H1 (cell line): Measurements from ENCODE around the gene CRABP1. TPM values are rescaled to one million over a fixed set of nuclear protein-coding genes. Genes with fewer than 3 reads are reported as not detected.

ENCODE experiments used
- EZH2 ChIP-seq: fragments of 200-600 bp; sonication (generic); IDR thresholded peaks from 2 replicates; pipeline ENCODE4 v1.7.1; 2012; ENCODE audit warnings: low read depth, mild to moderate bottlenecking, moderate library complexity, low read length, inconsistent platforms; ENCODE audit not compliant: severe bottlenecking
- HDAC2 ChIP-seq, 2 experiments: fragments of 300-600 bp in 1 of 2; sonication (generic) in 1 of 2; IDR thresholded peaks; 2 replicates each; pipeline ENCODE4 v1.6.1; 2011 to 2012; ENCODE audit warnings: low read depth in 2 of 2, low read length in 2 of 2, mild to moderate bottlenecking in 2 of 2, moderate library complexity in 2 of 2, borderline replicate concordance in 1 of 2, inconsistent platforms in 1 of 2
- SIRT6 ChIP-seq: IDR thresholded peaks from one replicate; pipeline ENCODE4 v1.7.1; 2012; ENCODE audit warnings: low read length, inconsistent platforms
- SIX5 ChIP-seq: IDR thresholded peaks from 2 replicates; pipeline ENCODE4 v1.6.1; 2011; ENCODE audit warnings: mild to moderate bottlenecking, low read depth, low read length
- SP4 ChIP-seq: IDR thresholded peaks from 2 replicates; pipeline ENCODE4 v1.6.1; 2012; ENCODE audit warnings: low read length, inconsistent platforms
- polyA plus RNA-seq, 7 experiments: library from polyadenylated mRNA; depleted of rRNA in 3 of 7; stranded (reverse) in 5 of 7; unstranded in 2 of 7; fragments of >200 nt in 5 of 7; fragments of 200-250 nt in 2 of 7; gene quantifications; 1 replicate in 5 of 7; 2 replicates in 1 of 7; 4 replicates in 1 of 7; pipeline versions ENCODE4 v1.2.1 to v1.2.3, GENCODE V29; 2011 to 2013; ENCODE audit warnings: missing spikeins in 2 of 7, mixed read lengths in 2 of 7
- total RNA-seq: library from RNA; stranded (reverse); fragmentation: NEBNext Ultra II Directional; extraction: Animal tissue kit (Norgen Biotek cat#: 25700); gene quantifications from 2 replicates; pipeline ENCODE4 v1.2.1, GENCODE V29; 2021

Gene CRABP1
- total and polyA plus RNA-seq, 2 of the 8 experiments (the other 6 are each of a cell fraction or from before 2014, with no cell fraction given) = 385 to 655 TPM

DNA sequence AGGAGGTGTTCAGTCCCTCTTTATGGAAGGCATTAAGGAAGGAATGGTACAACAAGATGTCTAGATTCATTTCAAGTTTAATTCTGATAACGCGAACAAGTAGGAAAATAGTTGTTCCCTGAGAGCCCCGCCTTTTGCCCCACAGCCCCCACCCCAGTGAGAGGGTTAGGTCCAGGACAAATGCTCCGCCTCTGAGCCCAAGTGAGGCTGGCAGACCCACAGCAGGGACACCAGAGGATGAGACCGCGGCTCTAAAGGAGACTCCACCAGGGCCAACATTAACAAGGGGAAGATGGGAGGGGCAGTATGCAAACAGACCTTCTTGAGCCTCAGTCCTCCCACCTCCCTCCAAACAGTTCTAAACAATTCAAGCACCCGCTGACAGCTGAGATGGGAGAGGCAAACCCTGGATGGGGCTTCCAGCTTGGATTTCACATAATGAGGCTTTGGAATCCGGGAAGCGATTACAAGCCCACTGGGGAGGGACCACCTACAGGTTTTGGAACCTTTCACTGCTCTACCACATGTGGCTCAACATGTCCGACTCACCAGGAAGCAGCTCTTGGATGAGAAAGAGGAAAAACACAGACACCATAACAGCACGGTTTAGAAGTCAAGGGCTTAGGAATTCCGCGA is 54.9 kb downstream of the CRABP1 start (continued):
- no peak for TF ChIP-seq EZH2
- no peak for TF ChIP-seq SIRT6
- peak; percentile 54 to 62; a peak in 1 of 4 replicates for TF ChIP-seq HDAC2 (IDR thresholded peaks at IDR 0.05; ENCODE audit: borderline replicate concordance in 1 of 2, low read depth in 2 of 2, low read length in 2 of 2)
- TF ChIP-seq SP4 = no peak
- no peak for TF ChIP-seq SIX5
